WI38 (cell line): ENCODE measurements around the gene SLC7A6OS.
A peak's percentile ranks its signal among the peaks of the same experiment; 100 is the strongest.

Experiments
- H3K4me3 ChIP-seq: 2 replicates; pipeline ENCODE4 v1.5.1; 2011; ENCODE audit warnings: low read depth, mild to moderate bottlenecking, control low read depth, low read length
- CTCF ChIP-seq: IDR thresholded peaks from 2 replicates; pipeline ENCODE4 v1.5.1; 2012; ENCODE audit warnings: low read depth, mild to moderate bottlenecking, control low read depth, low read length

Gene SLC7A6OS

GRCh38 chr16:68270353-68270752, 40.4 kb downstream of the SLC7A6OS start:
- no peak for TF ChIP-seq CTCF
- H3K4me3 ChIP-seq, result no peak overlapping the region

GRCh38 chr16:68269793-68270192, 41.0 kb downstream of the SLC7A6OS start:
- no peak overlapping the region for H3K4me3 ChIP-seq
- TF ChIP-seq CTCF, result no peak

- TF ChIP-seq CTCF, result no peak
- no peak overlapping the region for H3K4me3 ChIP-seq
Measured at GRCh38 chr16:68267612-68268405, 42.9 kb downstream of the SLC7A6OS start.

- no peak for TF ChIP-seq CTCF
Measured at GRCh38 chr16:68265078-68265920, 45.4 kb downstream of the SLC7A6OS start.

GRCh38 chr16:68264128-68265077, 46.3 kb downstream of the SLC7A6OS start, which contains the start of gene SLC7A6:
TSS of gene SLC7A6 (plus strand) at chr16:68264526. CDS start at chr16:68274727, 10,201 bp downstream.
- H3K4me3 ChIP-seq, result peak within 1 kb of the TSS; percentile 89

More at GRCh38 chr16:68265078-68265920, 45.4 kb downstream of the SLC7A6OS start:
- peak overlapping the region; percentile 89 for H3K4me3 ChIP-seq

More at GRCh38 chr16:68264128-68265077, 46.3 kb downstream of the SLC7A6OS start, which contains the start of gene SLC7A6:
- TF ChIP-seq CTCF, result peak; percentile 68
